Common myeloid progenitor, CD34-positive (primary cell): ENCODE results near the gene VWA3A.
"Not testable (repeated sequence)": the region's sequence is repeated elsewhere in the genome, so short reads cannot be mapped to it uniquely, and the experiment has no call there.

Experiments
- CTCF ChIA-PET: fragments of 350-600 bp; sonication (Branson Sonifier 250); formaldehyde crosslinking; loops from one replicate; lab custom pipeline; 2021; ENCODE audit warnings: antibody characterized with exemption; lab: Charles Lee
- POLR2A ChIA-PET: fragments of 350-600 bp; sonication (Branson Sonifier 250); formaldehyde crosslinking; loops from one replicate; lab custom pipeline; 2021; ENCODE audit warnings: antibody characterized with exemption; lab: Charles Lee
- DNase-seq, 3 donors: peaks; one replicate each; pipeline versions ENCODE4 v3.0.0 to v3.0.0-alpha.2; 2013
- H3K27ac ChIP-seq, 2 experiments: 1 replicate in 1 of 2; 2 replicates in 1 of 2; pipeline ENCODE4 v1.7.0; 2013; ENCODE audit warnings: inconsistent platforms in 2 of 2, low read length in 2 of 2, mild to moderate bottlenecking in 2 of 2, low read depth in 1 of 2, moderate library complexity in 1 of 2; ENCODE audit not compliant: severe bottlenecking in 2 of 2, insufficient read depth in 1 of 2, poor library complexity in 1 of 2
- H3K27me3 ChIP-seq, 5 experiments: replicated peaks in 2 of 5; 1 replicate in 3 of 5; 2 replicates in 2 of 5; pipeline versions ENCODE4 v1.6.1 to v1.7.0; 2013; ENCODE audit warnings: low read length in 4 of 5, mild to moderate bottlenecking in 2 of 5, moderate library complexity in 2 of 5, inconsistent platforms in 1 of 5; ENCODE audit not compliant: insufficient read depth in 5 of 5, control insufficient read depth in 4 of 5
- H3K36me3 ChIP-seq, 4 experiments: 1 replicate in 2 of 4; 2 replicates in 2 of 4; pipeline versions ENCODE4 v1.6.1 to v1.7.0; 2013; ENCODE audit warnings: low read length in 3 of 4, control low read depth in 1 of 4, mild to moderate bottlenecking in 1 of 4; ENCODE audit not compliant: control insufficient read depth in 4 of 4, insufficient read depth in 4 of 4
- H3K4me1 ChIP-seq, 4 experiments: 1 replicate in 3 of 4; 2 replicates in 1 of 4; pipeline versions ENCODE4 v1.6.1 to v1.7.1; 2013; ENCODE audit warnings: low read length in 3 of 4, mild to moderate bottlenecking in 3 of 4, control low read depth in 1 of 4, inconsistent platforms in 1 of 4, moderate library complexity in 1 of 4; ENCODE audit not compliant: control insufficient read depth in 4 of 4, insufficient read depth in 4 of 4; ENCODE audit errors: control extremely low read depth in 1 of 4
- H3K4me3 ChIP-seq, 7 experiments: 1 replicate in 4 of 7; 2 replicates in 3 of 7; pipeline versions ENCODE4 v1.5.1 to v1.7.0; 2013; ENCODE audit warnings: mild to moderate bottlenecking in 7 of 7, low read length in 6 of 7, moderate library complexity in 6 of 7, inconsistent platforms in 2 of 7, low read depth in 2 of 7, control low read depth in 1 of 7; ENCODE audit not compliant: insufficient read depth in 4 of 7, control insufficient read depth in 1 of 7; ENCODE audit errors: extremely low read depth in 1 of 7
- H3K9me3 ChIP-seq, 5 experiments: 1 replicate in 4 of 5; 2 replicates in 1 of 5; pipeline versions ENCODE4 v1.6.1 to v1.7.1; 2013; ENCODE audit warnings: low read length in 4 of 5, mild to moderate bottlenecking in 2 of 5, inconsistent platforms in 1 of 5, low read depth in 1 of 5, moderate library complexity in 1 of 5; ENCODE audit not compliant: control insufficient read depth in 4 of 5, insufficient read depth in 2 of 5; ENCODE audit errors: control extremely low read depth in 1 of 5
- WGBS: methylation state at CpG from one replicate; pipeline ENCODE4 v1.1.5; 2013; ENCODE audit not compliant: insufficient coverage; 5-methylcytosine and 5-hydroxymethylcytosine counted together

The VWA3A gene

GRCh38 chr16:22196559-22197168, 104.3 kb downstream of the VWA3A start:
- POLR2A ChIA-PET, H3K9me3 ChIP-seq, H3K27me3 ChIP-seq, H3K27ac ChIP-seq, H3K36me3 ChIP-seq: not testable (repeated sequence)
- Histone ChIP-seq H3K4me3 (peak overlapping the region in 5 of 7 experiments; percentile 69 to 95 (median 77)), H3K4me1 (peaks cover 11 to 32% (median 22%) of the 10 kb centered on the region in 4 experiments)
- CTCF ChIA-PET, result interaction anchor here (0.6 to 2.9 kb wide), 8 partner anchors 8 to 108 kb away, joined by 3 to 13 read pairs (median 4); partner anchors contain the start of gene POLR3E
- whole genome bisulfite sequencing, result 33% methylated on average over 13 of the region's 20 CpGs
- DNase-seq, result peak in 1 of 3 donors; percentile 37

DNA sequence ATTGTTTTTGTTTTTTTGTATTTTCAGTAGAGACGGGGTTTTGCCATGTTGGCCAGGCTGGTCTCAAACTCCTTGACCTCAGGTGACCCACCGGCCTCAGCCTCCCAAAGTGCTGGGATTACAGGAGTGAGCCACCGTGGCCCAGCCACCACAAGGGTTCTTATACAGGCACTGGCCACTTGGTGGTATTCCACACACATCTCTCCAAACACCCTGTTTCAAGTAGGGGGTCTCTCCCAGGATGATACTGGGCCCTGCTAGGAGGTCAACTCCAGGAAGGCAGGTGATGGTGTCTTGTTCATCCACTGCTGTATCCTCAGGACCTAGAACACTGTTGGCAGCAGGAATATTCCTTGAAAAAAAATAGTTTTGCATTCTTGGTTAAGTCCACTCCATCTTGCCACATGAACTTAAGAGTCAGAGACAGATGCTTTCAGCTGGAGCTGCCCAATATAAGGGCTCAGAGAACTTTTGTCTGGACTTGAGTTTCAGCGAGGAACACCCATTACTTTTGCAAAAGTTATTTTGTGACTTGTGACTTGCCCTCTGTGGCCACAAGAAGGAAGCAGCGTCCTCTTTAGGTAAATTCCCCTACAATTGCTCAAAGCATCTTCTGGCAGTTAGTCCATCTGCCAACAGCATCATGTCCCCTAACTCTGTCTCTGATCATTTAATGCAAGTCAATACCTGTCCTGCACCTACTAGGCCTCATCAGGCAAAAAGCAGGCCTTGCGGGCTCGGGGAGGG, 106.4 kb downstream of the VWA3A start:
- Histone ChIP-seq H3K4me1 (peaks cover 0 to 17% (median 7%) of the 10 kb centered on the region in 4 experiments), H3K9me3 (no peaks in the 10 kb centered on the region), H3K36me3 (no peaks in the 10 kb centered on the region), H3K4me3 (no peak overlapping the region), H3K27ac (no peak overlapping the region), H3K27me3 (no peaks in the 10 kb centered on the region)
- ChIA-PET POLR2A (interaction anchor here (1.2 kb wide), 1 partner anchor 100 kb away, joined by 3 read pairs; no protein-coding TSS in a partner anchor), CTCF (interaction anchor here (0.5 to 2.4 kb wide), 4 partner anchors 17 to 101 kb away, joined by 3 to 6 read pairs (median 4); partner anchors contain the start of gene POLR3E)
- 84% methylated on average over 6 of the region's 7 CpGs for WGBS
- peak in 1 of 3 donors; percentile 25 for DNase-seq

DNA sequence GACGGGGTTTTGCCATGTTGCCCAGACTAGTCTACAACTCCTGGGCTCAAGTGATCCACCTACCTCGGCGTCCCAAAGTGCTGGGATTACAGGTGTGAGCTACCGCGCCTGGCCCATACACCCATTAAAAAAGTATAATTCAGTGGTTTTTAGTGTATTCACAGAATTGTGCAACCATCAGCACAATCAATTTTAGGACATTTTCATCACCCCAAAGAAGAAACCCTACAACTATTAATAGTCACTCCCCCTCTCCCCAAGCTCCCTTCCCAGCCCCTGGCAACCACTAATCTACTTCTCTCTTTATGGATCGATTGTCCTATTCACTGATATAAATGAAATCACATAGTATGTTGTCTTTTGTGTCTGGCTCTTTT, 109.9 kb downstream of the VWA3A start:
- 100% methylated on average over 1 of the region's 6 CpGs for WGBS
- H3K4me1 ChIP-seq, result peaks cover 0 to 19% (median 7%) of the 10 kb centered on the region in 4 experiments
- no peaks in the 10 kb centered on the region for H3K27me3 ChIP-seq
- ChIA-PET POLR2A (no interaction called here), CTCF (interaction anchor here (1.0 to 3.3 kb wide), 2 partner anchors 11 to 95 kb away, joined by 3 to 14 read pairs; partner anchors contain the start of gene POLR3E)
- no peak overlapping the region for H3K27ac ChIP-seq
- DNase-seq, result no peak
- H3K4me3 ChIP-seq, result no peak overlapping the region
- H3K9me3 ChIP-seq, result peaks cover 0 to 3% (median 0%) of the 10 kb centered on the region in 5 experiments
- H3K36me3 ChIP-seq, result no peaks in the 10 kb centered on the region

DNA sequence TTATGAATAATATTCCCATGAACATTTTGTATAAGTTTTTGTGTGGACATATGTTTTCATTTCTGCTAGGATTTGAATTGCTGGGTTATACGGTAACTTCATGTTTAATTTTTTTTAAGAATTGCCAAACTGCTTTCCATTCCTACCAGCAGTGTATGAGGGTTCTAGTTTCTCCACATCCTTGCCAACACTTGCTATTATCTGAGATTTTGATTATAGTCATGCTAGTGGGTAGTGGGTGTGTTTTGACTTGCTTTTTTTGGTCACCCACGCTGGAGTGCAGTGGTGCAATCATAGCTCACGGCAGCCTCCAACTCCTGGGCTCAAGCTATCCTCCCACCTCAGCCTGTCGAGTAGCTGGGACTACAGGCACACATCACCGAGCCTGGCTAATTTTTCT, 110.8 kb downstream of the VWA3A start:
- ChIA-PET CTCF (interaction anchor here (1.6 to 3.3 kb wide), 3 partner anchors 11 to 94 kb away, joined by 4 to 14 read pairs (median 13); partner anchors contain the start of gene POLR3E), POLR2A (no interaction called here)
- Histone ChIP-seq H3K9me3 (peaks cover 0 to 3% (median 0%) of the 10 kb centered on the region in 5 experiments), H3K27ac (no peak overlapping the region), H3K27me3 (no peaks in the 10 kb centered on the region), H3K4me3 (no peak overlapping the region), H3K36me3 (no peaks in the 10 kb centered on the region), H3K4me1 (peaks cover 3 to 27% (median 15%) of the 10 kb centered on the region in 4 experiments)
- DNase-seq, result no peak
- WGBS, result no CpG with 5 or more reads among the region's 5 CpGs

DNA sequence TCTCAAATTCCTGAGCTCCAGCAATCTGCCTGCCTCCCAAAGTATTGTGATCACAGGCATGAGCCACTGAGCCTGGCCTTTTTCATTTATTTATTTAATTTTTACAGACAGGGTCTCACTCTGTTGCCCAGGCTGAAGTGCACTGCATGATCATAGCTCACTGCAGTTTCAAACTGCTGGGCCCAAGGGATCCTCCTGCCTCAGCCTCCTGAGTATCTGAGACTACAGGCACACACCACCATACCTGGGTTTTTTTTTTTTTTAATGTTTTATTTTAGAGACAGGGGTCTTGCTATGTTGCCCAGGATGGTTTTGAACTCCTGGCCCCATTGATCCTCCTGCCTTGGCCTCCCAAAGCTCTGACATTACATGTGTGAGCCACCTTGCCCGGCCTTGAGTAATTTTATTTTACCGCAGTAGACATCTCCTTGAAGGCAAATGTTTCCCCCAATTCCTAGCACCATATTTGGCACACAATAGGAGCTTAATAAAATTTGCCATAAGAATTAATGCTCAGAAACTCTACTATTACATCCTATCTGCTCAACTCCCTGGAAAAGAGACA, 111.8 kb downstream of the VWA3A start:
- Histone ChIP-seq H3K4me1 (peaks cover 3 to 24% (median 16%) of the 10 kb centered on the region in 4 experiments), H3K36me3 (peaks cover 0 to under 1% (median 0%) of the 10 kb centered on the region in 4 experiments), H3K4me3 (no peak overlapping the region), H3K27me3 (no peaks in the 10 kb centered on the region), H3K27ac (no peak overlapping the region), H3K9me3 (peaks cover 0 to 3% (median 0%) of the 10 kb centered on the region in 5 experiments)
- ChIA-PET CTCF (interaction anchor here (0.5 to 4.4 kb wide), 8 partner anchors 9 to 93 kb away, joined by 3 to 45 read pairs (median 8); partner anchors contain the start of gene POLR3E), POLR2A (interaction anchor here (0.5 to 0.6 kb wide), 3 partner anchors 12 to 161 kb away, joined by 3 read pairs; no protein-coding TSS in a partner anchor)
- DNase-seq, result no peak
- WGBS, result 100% methylated on average over 2 of the region's 2 CpGs

- CTCF ChIA-PET, result interaction anchor here (0.7 to 4.4 kb wide), 11 partner anchors 8 to 125 kb away, joined by 3 to 45 read pairs (median 3); no protein-coding TSS in a partner anchor
- Histone ChIP-seq H3K27me3 (no peaks in the 10 kb centered on the region), H3K27ac (peak overlapping the region in 1 of 2 experiments; percentile 58), H3K9me3 (peaks cover 0 to 3% (median 0%) of the 10 kb centered on the region in 5 experiments), H3K36me3 (peaks cover 0 to 13% (median 4%) of the 10 kb centered on the region in 4 experiments), H3K4me1 (peaks cover 3 to 32% (median 20%) of the 10 kb centered on the region in 4 experiments), H3K4me3 (peak overlapping the region; percentile 67 to 97 (median 86))
- DNase-seq, result no peak
- WGBS, result 8% methylated on average over 2 of the region's 11 CpGs
- POLR2A ChIA-PET, result no interaction called here
Observed at GRCh38 chr16:22205577-22206012, 113.3 kb downstream of the VWA3A start.
